HG03558 (cell line): ENCODE results near the gene PTPRN2.

Experiments
- ATAC-seq: cut with Tn5 transposase; IDR thresholded peaks from one replicate; pipeline ENCODE4 v1.9.1; 2021; ENCODE audit warnings: moderate number of reproducible peaks; ENCODE audit not compliant: unreplicated experiment; ENCODE audit errors: extremely low read depth

Gene PTPRN2

GRCh38 chr7:157839672-157840167 lies 747.9 kb downstream of the PTPRN2 start:
- ATAC-seq = no peak

GRCh38 chr7:157839226-157839625 lies 748.4 kb downstream of the PTPRN2 start:
- ATAC-seq = no peak

- ATAC-seq = no peak
These were observed 750.1 kb downstream of the PTPRN2 start for GRCh38 chr7:157837561-157837960.

GRCh38 chr7:157837047-157837446 lies 750.6 kb downstream of the PTPRN2 start:
- ATAC-seq = no peak

GRCh38 chr7:157834501-157835163 lies 753.0 kb downstream of the PTPRN2 start:
- no peak for ATAC-seq

GRCh38 chr7:157832866-157833607 lies 754.6 kb downstream of the PTPRN2 start:
- no peak for ATAC-seq

- ATAC-seq = no peak
These were observed 755.2 kb downstream of the PTPRN2 start for GRCh38 chr7:157832421-157832820.

- ATAC-seq = no peak
These were observed 755.6 kb downstream of the PTPRN2 start for GRCh38 chr7:157832006-157832405.

GRCh38 chr7:157831143-157831905 lies 756.3 kb downstream of the PTPRN2 start:
- no peak for ATAC-seq

GRCh38 chr7:157830331-157830730 lies 757.3 kb downstream of the PTPRN2 start:
- ATAC-seq = no peak

GRCh38 chr7:157829491-157829890 lies 758.1 kb downstream of the PTPRN2 start:
- ATAC-seq = no peak

GRCh38 chr7:157828881-157829280 lies 758.7 kb downstream of the PTPRN2 start:
- no peak for ATAC-seq

- no peak for ATAC-seq
These were observed 759.4 kb downstream of the PTPRN2 start for GRCh38 chr7:157828190-157828589.

- ATAC-seq = no peak
These were observed 759.8 kb downstream of the PTPRN2 start for GRCh38 chr7:157827863-157828160.

- ATAC-seq = no peak
These were observed 760.4 kb downstream of the PTPRN2 start for GRCh38 chr7:157827045-157827862.

- no peak for ATAC-seq
These were observed 761.1 kb downstream of the PTPRN2 start for GRCh38 chr7:157826566-157826965.

- ATAC-seq = no peak
These were observed 762.3 kb downstream of the PTPRN2 start for GRCh38 chr7:157825325-157825724.

- ATAC-seq = no peak
These were observed 762.9 kb downstream of the PTPRN2 start for GRCh38 chr7:157824819-157825121.

- no peak for ATAC-seq
These were observed 763.4 kb downstream of the PTPRN2 start for GRCh38 chr7:157824011-157824818.

- no peak for ATAC-seq
These were observed 765.0 kb downstream of the PTPRN2 start for GRCh38 chr7:157822688-157823031.
